Stimulated activated CD4-positive, alpha-beta T cell treated with anti-CD3 and anti-CD28 coated beads, Interleukin-4, amount 100 ng/mL, for 48 hours (primary cell): Measurements from ENCODE around the gene SEC24D.

Experiments
- DNase-seq, 2 donors: peaks; one replicate each; pipeline ENCODE4 v3.0.0-alpha.2; 2020; ENCODE audit warnings: low read depth in 2 of 2

Gene SEC24D

GRCh38 chr4:118752551-118752950 lies 83.4 kb downstream of the SEC24D start:
- no peak for DNase-seq

- no peak for DNase-seq
Measured at GRCh38 chr4:118751629-118752323, 84.2 kb downstream of the SEC24D start.

- DNase-seq = no peak
Measured at GRCh38 chr4:118749347-118749988, 86.5 kb downstream of the SEC24D start.

- no peak for DNase-seq
Measured at GRCh38 chr4:118746251-118746919, 89.5 kb downstream of the SEC24D start.

GRCh38 chr4:118745357-118745756 lies 90.6 kb downstream of the SEC24D start:
- no peak for DNase-seq

GRCh38 chr4:118743867-118744266 lies 92.1 kb downstream of the SEC24D start:
- DNase-seq = no peak

- no peak for DNase-seq
Measured at GRCh38 chr4:118742050-118742449, 93.9 kb downstream of the SEC24D start.

- no peak for DNase-seq
Measured at GRCh38 chr4:118741301-118741855, 94.5 kb downstream of the SEC24D start.

GRCh38 chr4:118740869-118741268 lies 95.1 kb downstream of the SEC24D start:
- no peak for DNase-seq

GRCh38 chr4:118739022-118739713 lies 96.8 kb downstream of the SEC24D start:
- DNase-seq = no peak

GRCh38 chr4:118738090-118738489 lies 97.8 kb downstream of the SEC24D start:
- DNase-seq = no peak

GRCh38 chr4:118736900-118737299 lies 99.0 kb downstream of the SEC24D start:
- no peak for DNase-seq

GRCh38 chr4:118734491-118735205 lies 101.3 kb downstream of the SEC24D start:
- no peak for DNase-seq

- no peak for DNase-seq
Measured at GRCh38 chr4:118732591-118733330, 103.2 kb downstream of the SEC24D start.

GRCh38 chr4:118730683-118731082 lies 105.2 kb downstream of the SEC24D start:
- DNase-seq = no peak

- DNase-seq = no peak
Measured at GRCh38 chr4:118729287-118730286, 106.3 kb downstream of the SEC24D start.

GRCh38 chr4:118727360-118727759 lies 108.6 kb downstream of the SEC24D start:
- DNase-seq = no peak

- no peak for DNase-seq
Measured at GRCh38 chr4:118723369-118723768, 112.6 kb downstream of the SEC24D start.

- no peak for DNase-seq
Measured at GRCh38 chr4:118721752-118722151, 114.2 kb downstream of the SEC24D start.
